HG03095 (cell line): ENCODE data around the gene NAXE.
"Not testable (repeated sequence)": the region's sequence is repeated elsewhere in the genome, so short reads cannot be mapped to it uniquely, and the experiment has no call there.

Source experiments
- ATAC-seq: cut with Tn5 transposase; IDR thresholded peaks from one replicate; pipeline ENCODE4 v1.9.1; 2021; ENCODE audit warnings: moderate library complexity; ENCODE audit not compliant: unreplicated experiment

NAXE gene

DNA sequence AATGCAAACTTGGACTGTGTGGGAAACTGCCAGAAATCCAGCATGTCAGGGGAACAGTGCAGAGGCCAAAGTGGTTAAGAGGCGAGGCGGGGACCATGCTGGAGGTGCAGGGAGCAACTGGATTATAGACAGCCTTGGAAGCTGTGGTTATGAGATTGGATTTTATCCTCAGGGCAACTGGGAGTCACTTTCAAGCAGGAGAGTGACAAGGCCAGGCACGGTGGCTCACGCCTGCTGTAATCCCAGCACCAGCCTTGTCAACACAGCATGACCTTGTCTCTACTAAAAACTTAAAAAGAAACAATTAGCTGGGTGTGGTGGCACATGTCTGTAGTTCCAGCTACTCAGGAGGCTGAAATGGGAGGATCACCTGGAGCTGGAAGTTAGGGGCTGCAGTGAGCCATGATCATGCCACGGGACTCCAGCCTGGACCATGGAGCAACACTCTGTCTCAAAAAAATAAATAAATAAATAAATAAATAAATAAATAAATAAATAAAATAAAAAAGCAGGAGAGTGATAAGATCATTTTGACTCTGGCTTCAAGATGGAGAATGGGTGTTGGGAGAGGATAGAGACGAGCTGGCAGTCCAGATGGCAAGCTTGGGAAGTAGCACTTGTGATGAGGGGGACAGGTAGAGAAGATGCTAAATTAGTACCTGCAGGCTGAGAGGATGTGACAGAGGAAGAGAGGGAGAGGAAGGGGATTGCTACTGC is 31.2 kb downstream of the NAXE start:
- ATAC-seq = no peak

DNA sequence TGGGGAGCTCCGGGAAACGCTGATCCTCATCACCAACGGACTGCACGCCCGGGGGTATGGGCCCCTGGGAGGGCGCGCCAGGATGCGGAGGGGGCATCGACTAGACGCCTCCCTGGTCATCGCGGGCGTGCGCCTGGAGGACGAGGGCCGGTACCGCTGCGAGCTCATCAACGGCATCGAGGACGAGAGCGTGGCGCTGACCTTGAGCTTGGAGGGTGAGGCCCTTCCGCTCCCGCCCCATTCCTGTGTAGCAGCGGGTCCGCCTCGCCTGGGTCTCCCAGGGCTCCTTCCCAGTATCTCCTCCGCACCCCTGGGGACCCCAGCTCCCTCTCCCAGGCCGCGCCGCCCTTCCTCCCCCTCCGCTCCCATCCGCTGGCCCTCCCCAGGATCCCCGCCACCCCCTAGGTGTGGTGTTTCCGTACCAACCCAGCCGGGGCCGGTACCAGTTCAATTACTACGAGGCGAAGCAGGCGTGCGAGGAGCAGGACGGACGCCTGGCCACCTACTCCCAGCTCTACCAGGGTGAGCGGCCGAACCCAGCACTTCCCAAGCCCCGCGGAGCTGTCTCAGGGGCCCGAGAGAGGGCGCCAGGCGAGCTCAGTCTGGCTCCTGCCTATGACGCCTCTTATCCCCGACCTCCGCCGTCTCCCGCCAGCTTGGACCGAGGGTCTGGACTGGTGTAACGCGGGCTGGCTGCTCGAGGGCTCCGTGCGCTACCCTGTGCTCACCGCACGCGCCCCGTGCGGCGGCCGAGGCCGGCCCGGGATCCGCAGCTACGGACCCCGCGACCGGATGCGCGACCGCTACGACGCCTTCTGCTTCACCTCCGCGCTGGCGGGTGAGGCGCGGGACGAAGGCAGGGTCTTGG is 32.6 kb downstream of the NAXE start:
- ATAC-seq = no peak

DNA sequence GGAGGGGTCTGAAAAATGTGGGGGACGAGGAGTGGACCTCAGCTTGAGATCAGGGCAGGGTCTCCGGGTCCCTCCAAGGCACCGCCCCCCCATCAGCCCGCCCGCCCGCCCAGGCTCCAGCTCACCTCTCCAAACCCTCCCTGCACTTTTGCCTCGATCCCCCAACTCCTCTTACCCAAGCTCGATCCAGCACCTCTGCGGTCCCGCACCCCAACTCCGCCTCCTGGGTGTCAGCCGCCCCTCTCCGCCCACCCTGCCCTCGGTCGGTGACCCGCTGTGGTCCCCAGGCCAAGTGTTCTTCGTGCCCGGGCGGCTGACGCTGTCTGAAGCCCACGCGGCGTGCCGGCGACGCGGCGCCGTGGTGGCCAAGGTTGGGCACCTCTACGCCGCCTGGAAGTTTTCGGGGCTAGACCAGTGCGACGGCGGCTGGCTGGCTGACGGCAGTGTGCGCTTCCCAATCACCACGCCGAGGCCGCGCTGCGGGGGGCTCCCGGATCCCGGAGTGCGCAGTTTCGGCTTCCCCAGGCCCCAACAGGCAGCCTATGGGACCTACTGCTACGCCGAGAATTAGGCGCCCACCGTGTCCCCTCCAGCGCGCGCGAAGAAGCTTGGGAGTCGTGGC is 33.3 kb downstream of the NAXE start:
- ATAC-seq = no peak

DNA sequence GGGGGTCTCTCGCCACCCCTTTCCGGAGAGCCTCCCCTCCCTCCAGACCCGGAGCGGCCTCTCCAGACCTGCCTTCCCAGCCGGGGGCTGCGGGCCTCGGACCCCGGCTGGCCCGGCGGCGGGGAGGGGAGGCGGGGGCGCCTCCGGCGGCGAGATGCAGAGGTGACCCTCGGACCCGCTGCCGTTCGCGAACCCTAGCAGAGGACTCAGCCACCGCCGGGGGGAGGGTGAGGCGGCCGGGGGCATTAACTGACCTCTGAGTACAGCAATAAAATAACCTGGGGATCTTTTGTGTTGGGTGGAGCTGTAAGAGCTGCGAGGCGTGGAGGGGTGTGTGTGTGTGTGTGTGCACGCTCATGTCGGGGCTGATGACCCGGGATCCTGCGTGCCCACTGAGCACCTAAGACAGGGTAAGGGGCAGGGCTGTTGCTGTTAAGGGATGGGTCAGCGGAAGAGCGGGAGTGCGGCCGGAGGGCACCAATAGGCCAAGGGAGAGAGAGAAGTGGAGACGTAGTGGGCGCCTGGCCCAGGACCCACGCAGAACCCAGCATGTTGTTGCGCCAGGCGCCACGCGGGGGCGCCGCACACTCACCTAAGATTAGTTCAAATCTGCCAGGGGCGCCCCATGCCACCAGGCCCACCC is 34.0 kb downstream of the NAXE start:
- ATAC-seq = no peak

DNA sequence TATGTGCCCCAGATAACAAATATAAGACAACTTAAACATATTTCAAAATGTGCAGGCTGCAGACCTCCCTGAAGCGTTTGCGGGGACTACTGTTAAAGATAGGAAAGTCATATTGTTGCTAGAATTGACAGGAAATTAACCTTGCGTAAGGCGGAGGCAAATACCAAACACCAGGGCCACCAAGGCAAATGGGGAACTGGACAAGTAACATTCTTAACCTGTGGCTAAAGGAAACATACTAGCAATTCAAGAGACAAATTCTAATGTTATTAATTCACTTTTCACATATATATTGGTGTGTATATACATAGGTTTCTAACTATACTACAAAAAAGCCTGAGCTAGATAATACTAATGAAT is 34.5 kb downstream of the NAXE start:
- no peak for ATAC-seq

DNA sequence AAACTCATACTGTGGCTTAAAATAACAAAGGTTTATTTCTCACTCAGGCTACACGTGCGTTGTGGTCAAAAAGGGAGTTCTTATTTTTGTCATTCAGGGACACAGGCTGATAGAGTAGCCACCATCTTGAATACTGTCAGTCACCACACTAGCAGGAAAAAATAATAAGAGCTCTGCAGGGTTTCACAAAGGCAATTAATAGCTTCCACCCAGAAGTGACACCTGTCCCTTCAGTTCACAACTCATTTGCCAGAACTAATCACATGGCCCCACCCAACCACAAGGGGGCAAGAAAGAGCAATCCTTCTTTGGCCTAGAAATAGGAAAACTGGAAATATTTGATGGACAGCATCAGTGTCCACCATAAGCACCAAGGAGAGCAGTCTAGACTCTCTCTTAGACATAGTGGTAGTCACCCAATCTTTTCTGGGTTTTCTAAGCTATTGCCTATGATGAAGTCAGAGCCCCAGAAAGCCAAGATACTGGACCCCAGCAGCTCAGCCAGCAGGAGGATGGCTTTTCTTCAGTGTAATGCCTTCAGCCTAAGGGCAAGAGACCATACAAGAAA is 35.8 kb downstream of the NAXE start:
- no peak for ATAC-seq

DNA sequence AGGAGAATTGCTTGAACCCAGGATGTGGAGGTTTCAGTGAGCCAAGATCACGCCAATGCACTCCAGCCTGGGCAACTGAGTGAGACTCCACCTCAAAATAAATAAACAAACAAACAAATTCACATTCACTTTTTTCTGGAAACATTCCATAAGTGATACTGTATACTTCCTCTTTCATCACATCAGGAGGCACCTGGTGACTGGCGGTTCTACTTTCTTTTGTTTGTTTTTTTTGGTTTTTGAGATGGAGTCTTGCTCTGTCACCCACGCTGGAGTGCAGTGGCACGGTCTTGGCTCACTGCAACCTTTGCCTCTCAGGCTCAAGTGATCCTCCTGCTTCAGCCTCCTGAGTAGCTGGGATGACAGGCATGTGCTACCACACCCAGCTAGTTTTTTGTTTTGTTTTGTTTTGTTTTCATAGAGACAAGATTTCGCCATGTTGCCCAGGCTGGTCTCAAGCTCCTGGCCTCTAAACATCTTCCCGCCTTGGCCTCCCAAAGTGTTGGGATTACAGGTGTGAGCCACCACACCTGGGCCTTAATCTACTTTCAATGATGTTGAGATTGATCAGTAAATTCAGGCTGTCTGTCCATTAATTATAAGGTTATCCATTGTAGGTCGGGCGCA is 38.4 kb downstream of the NAXE start:
- ATAC-seq = no peak

DNA sequence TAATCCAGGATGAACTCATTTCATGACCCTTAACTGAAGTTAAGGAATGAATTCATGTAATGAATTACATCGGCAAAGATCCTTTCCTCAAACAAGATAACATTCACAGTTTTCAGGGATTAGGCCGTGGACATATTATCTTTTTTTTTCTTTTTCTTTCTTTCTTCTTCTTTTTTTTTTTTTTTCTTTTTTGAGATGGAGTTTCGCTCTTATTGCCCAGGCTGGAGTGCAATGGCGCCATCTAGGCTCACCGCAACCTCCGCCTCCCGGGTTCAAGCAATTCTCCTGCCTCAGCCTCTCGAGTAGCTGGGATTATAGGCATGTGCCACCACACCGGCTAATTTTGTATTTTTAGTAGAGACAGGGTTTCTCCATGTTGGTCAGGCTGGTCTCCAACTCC is 39.6 kb downstream of the NAXE start:
- not testable (repeated sequence) for ATAC-seq

DNA sequence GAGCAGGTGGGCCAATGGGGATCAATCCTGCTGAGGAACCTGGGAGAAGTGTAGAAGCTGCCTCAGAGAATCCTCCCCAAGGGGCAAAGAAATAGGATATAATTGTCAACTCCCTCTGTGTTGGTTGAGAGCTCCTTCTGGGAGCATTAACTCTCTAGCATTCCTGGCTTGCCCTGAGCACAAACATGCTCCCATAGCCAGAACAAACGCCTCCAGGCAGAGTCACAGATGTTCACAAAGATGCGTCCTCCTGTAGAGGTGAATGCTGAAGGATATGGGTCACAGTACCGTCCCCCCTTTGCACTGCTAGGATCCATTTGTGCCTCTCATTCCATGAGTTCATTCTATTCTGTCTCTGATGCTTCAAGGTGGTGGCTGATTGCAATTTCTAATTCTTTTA is 40.8 kb downstream of the NAXE start:
- no peak for ATAC-seq

DNA sequence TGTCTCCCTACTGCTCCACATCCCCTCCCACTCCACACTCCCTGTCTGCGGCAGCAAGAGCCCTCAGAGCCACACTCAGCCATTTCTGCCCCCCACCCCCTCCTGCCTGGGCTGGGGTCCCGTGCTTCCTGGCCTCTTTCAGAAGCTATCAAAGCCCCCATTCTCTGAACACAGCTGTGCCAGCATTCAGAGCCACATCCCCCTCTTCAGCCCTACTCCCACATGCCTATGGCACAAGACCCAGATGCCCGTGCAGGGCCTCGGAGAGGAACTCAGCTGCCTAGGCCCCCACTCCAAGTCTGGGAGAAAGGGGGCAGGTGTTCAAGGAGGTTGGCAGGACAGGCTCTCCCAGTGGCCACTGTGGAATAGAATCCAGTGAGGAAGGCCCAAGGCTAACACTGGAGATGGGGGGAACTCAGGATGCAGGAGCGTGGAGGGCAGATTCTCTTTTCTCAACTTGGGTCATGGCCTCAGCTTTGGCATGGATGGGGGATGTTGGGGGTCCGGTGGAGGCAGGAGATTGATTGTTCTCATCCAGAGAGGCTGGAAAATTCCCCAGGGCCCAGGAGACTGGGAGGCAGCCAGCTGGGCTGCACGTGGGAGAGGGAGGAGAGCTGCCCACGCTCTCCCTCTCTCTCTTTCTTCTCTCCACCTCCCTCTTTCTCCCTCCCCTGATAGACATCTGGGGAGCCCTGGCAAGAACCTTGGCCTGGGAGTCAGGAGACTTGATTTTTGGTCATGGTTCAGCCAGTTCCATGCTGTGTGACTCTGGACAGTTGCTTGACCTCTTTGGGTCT is 46.8 kb downstream of the NAXE start:
- ATAC-seq = no peak

DNA sequence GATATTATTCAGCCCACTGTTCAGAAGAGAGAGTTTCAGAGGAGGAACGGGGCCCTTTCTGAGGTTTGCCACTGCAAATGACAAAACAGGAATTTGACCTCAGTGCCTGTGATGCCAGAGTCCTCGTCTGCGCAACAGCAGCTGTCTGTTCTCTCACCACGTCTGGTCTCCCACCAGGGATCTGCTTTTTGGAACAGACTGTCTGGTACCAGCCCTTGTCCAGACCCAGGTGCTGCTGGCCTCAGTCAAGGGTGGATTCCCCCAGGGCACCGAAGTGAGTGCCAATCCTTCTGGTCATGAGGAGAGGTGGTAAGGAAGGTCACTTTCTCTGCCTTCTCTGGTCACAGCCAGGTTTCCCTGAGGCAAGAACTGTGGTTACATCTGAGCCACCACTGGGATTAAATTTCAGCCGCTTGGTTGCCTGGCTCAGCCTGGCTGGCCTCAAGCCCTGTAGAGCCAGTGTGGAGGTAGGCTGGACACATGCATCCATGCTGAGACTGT is 48.1 kb downstream of the NAXE start:
- no peak for ATAC-seq

DNA sequence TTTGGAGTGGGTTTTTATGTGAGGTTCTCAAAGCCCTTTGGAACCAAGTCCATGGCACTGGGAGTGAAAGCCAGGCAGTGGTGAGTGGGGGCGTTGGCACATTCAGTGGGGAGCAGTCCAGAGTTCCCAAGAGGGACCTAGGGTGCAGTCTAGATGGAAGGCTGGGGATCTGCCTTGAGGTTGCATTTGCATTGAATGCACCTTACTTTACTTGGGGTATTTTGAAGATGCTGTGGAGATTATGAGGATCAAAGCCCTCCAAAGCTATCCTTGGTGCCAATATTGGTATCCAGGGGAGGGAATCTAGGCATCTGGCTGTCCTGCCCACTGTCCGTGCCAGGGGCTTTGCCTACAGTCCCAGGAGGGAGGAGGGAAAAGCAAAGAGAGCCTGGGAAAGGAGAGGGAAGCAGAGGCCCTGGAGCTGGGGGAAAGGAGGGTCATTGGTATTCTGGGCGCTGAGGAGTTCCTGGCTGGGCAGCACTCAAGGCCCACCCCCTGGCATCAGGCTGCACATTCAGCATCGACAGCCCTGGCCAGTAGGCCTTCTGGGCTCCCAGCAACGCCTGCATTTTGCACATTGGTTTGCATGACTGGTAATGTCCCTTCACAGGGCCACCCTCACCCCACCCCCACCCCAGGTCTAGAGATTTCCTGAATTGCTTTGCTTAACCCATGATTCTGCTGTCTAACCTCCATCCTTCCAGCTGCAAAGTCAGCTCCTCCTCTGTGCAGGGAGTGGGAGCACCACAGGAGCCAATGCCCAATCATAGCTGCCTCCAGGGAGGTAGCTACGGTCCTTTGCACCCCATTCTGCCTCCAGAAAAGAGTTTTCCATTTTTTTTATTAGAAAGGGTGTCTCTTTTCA is 49.5 kb downstream of the NAXE start:
- ATAC-seq = no peak

DNA sequence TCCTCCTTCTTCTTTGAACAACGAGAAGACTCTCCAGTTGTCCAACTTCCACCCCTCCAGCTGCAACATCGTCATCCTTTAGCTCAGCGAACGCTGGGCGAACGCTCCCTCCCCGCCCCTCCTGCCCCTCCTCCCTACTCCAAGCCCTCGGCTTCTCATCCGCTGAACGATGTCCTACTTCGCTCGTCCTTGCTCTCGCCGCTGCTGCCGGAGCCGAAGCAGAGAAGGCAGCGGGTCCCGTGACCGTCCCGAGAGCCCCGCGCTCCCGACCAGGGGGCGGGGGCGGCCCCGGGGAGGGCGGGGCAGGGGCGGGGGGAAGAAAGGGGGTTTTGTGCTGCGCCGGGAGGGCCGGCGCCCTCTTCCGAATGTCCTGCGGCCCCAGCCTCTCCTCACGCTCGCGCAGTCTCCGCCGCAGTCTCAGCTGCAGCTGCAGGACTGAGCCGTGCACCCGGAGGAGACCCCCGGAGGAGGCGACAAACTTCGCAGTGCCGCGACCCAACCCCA is 50.2 kb downstream of the NAXE start, which contains the start of gene BCAN:
Gene BCAN, plus strand, starts transcription at position 357 of the 504 bp plus-strand sequence. CDS start 3,938 bp downstream, outside the sequence.
- no peak for ATAC-seq

DNA sequence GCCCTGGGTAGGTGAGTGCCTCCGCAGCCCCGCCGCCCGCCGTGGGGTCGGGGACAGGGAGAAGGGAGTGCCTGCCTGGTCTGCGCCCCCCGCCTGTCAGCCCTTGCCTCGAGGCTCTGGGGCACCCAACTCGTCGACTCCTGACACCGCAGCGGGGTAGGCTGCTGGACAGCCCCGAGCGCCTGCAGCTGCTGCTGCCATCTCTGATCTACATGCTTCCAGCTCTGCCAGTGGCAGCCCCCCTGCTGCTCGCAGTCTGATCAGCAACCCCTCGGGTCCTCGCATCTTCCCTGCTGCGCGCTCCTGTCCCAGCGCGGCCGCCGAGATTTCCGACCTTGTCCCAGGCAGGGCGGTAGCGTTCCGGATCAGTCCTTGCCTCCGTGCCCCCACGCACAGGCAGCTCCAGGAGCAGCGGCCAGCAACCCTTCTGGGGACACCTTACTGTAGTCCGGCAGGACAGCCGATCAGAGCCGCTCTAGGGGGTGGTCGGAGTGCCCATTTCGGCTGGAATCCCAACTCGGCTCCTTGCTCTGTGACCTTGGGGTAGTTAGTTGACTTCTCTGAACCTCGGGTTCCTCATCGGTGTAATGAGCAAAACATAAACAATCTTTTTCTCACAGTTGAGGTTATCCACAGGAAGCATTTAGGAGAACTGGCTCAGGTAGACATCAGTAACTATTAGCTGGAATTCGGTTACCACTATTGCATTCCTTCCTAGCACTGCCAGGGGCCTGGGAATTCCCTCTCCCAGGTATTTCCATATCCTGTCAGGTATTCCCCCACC is 50.9 kb downstream of the NAXE start:
- no peak for ATAC-seq

DNA sequence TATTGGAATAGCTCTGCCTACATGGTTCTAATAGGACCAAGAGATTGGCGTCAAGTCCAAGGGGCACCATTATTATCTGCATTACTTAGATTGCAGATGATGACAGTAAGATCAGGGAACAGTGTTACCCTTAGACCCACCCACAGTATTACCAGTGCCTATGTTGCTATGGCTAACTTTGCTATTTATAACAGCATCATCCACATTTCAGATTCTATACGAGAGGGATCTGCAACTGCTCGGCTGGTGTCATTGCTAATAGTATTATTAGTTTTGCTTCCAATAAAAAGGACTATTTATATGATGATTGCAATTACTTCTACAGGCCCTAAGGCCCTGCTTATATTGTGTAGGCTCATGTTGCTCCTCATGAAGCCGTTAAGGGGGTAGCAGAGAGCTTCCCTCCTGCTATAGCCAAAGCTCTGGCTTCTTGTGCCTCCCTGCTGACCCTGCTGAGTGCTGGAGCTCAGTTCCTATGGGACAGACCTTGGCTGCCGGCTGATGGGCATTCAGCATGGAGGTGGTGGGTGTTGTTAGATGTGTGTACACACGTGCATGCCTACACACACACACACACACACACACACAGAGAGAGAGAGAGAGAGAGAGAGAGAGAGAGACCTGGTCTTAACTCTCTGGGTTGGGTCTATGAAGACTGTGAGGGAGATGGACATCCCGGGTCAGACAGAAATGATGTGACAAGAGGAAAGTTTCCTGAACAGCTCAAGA is 51.6 kb downstream of the NAXE start:
- no peak for ATAC-seq

DNA sequence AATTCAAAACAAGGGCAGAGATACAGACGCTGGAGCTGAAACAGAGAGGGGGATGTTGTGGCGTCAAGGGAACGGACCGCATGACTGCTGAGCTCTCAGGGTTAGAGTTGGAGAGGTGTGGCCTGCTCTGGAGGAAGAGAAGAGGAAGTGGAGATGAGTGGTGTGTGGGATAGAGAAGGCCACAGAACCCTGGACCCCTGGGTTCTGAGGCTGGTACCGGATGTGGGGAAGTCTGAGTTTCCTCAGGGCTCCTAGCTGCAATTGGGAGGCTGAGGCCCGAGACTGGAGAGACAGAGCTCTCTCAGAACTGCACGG is 52.2 kb downstream of the NAXE start:
- no peak for ATAC-seq
